GM12865 (cell line): ENCODE results near the gene ERC2.

ENCODE experiments used
- DNase-seq: peaks from one replicate; pipeline ENCODE4 v3.0.0; 2010; ENCODE audit warnings: low read depth
- H3K4me3 ChIP-seq: 2 replicates; pipeline ENCODE4 v1.5.1; 2011; ENCODE audit warnings: mild to moderate bottlenecking, low read depth, low read length, control low read depth
- TF ChIP-seq, protein P1 (sequence below): IDR thresholded peaks from 2 replicates; pipeline ENCODE4 v1.5.1; 2011; ENCODE audit warnings: low read length, control low read depth, low read depth, inconsistent platforms; ENCODE audit not compliant: insufficient read depth; ENCODE audit errors: missing control alignments

The ERC2 gene

DNA sequence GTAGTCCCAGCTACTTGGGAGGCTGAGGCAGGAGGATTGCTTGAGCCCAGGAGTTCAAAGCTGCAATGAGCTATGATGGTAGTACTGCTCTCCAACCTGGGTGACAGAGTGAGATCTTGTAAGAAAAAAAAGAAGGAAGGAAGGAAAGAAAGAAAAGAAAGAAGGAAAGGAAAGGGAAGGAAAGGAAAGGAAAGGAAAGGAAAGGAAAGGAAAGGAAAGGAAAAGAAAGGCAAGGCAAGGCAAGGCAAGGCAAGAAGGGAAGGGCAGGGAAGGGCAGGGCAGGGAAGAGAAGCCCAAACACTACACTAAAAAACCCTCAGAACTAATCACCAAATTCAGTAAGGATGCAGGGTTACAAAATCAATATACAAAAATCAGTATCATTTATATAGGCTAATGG lies 341.6 kb downstream of the ERC2 start:
- TF ChIP-seq, protein P1, sequence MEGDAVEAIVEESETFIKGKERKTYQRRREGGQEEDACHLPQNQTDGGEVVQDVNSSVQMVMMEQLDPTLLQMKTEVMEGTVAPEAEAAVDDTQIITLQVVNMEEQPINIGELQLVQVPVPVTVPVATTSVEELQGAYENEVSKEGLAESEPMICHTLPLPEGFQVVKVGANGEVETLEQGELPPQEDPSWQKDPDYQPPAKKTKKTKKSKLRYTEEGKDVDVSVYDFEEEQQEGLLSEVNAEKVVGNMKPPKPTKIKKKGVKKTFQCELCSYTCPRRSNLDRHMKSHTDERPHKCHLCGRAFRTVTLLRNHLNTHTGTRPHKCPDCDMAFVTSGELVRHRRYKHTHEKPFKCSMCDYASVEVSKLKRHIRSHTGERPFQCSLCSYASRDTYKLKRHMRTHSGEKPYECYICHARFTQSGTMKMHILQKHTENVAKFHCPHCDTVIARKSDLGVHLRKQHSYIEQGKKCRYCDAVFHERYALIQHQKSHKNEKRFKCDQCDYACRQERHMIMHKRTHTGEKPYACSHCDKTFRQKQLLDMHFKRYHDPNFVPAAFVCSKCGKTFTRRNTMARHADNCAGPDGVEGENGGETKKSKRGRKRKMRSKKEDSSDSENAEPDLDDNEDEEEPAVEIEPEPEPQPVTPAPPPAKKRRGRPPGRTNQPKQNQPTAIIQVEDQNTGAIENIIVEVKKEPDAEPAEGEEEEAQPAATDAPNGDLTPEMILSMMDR, result no peak
- no peak overlapping the region for H3K4me3 ChIP-seq
- DNase-seq, result no peak

DNA sequence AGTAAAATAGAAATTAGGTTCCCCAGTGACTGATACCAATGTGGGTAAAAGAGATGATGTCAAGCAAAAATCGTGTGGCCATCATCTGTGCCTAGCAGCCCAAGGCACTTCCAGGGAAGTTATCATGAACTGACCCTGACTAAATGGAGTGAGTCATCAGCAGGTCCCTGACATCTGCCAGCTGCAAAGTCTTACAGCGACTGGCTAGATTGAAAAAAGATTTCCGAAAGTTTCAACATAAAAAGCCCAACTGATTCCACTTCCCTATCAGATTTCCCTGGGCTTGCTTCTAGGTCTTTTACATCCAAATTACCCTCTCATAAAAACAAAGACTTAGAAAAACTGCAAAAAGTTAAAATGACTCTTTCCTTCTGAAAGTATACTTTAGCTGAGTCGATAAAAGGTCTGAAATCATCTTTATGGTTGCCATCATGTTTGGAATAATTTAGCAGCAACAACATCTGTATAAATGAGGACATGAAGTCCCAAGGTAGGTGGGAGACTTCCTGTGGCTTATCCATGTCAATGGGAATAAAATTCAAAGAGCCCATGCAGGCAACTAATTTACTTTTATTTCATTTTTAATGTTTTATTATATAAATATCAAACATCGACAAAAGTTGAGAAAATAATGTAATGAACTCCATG lies 342.8 kb downstream of the ERC2 start:
- TF ChIP-seq, protein P1, result no peak
- DNase-seq, result no peak
- H3K4me3 ChIP-seq, result no peak overlapping the region

DNA sequence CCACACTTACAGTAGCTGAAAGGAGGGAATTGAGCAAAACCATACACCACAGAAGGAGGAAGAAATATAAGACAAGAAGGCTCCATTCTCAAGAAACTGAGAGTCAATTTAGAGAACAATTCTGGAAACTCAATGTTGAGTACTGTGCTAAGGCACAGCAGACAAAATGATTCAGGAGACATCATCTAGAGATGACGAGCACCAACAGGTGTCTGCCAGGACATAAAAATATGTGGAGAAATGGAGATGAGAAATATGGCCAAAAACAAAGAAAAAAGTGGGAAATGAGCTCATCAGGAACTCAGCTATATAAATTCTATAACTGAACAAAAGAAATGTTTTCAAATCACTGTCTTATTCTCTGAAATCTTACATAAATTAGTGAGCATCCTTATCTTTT lies 343.7 kb downstream of the ERC2 start:
- no peak overlapping the region for H3K4me3 ChIP-seq
- DNase-seq, result no peak
- TF ChIP-seq, protein P1, result no peak

DNA sequence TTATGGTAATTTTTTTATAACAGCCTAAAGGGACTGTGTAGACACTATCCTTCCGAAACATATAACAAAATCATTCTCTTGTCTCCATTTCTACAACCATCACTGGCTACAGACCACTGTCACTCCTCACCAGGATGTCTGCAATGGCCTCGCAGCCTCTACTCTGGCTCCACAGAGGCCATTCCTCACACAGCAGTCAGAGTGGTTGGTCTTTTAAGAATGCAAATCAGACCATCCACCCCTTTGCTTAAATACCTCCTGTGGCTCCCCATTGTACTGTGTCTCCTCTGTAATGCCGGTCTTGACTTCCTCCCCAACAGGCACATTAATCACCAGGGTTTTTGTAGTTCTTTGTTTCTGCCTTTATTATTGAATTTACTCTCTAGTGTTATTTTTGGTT lies 344.8 kb downstream of the ERC2 start:
- no peak for DNase-seq
- no peak overlapping the region for H3K4me3 ChIP-seq
- TF ChIP-seq, protein P1, result no peak

DNA sequence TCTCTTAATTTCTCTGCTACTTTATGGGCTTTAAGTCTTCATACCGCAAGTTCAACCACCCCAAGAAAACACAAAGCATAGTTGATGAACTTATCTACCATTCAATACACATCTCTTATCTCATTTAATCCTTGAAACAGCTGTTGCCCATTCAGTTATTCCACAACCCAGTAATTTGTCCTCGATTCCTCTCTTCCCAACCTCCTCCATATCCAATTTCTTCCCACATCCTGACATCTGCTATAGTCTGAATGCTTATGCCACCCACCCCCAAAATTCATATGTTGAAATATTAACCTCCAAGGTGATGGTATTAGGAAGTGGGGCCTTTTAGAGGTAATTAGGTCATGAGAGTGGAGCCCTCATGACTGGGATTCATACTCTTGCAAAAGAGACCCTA lies 345.4 kb downstream of the ERC2 start:
- H3K4me3 ChIP-seq, result no peak overlapping the region
- TF ChIP-seq, protein P1, result no peak
- no peak for DNase-seq

DNA sequence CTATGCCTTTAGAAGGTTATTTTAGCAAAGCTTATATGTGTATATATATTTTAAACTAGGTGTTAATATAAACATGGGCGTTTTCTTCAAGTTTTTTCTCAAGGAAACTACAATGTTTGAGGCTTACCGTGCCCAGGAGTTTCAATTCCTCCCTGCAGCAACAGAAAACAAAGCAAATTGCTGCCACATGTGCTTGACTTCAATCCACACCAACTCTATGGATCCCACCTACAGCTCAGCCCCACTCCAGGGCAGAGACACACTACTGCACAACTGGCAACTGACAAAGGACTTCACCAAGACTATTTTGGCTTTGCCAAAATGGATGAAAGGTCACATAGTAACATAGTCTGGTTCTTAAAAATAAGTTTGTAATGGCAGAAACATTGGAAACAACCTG lies 346.6 kb downstream of the ERC2 start:
- no peak overlapping the region for H3K4me3 ChIP-seq
- no peak for DNase-seq
- TF ChIP-seq, protein P1, result no peak
